Left lung (tissue), 10 donors: ENCODE measurements around the gene ATP6AP1. TPM values are rescaled to one million over a fixed set of nuclear protein-coding genes. Genes with fewer than 3 reads are reported as not detected.

Experiments used
- ATAC-seq: fragments of 200-7000 bp; cut with Tn5 transposase; one replicate; pipeline ENCODE4 v1.9.1; 2020; ENCODE audit warnings: moderate library complexity
- DNase-seq, 4 donors: peaks; one replicate each; pipeline ENCODE4 v3.0.0-alpha.2; 2013 to 2020
- H3K27ac ChIP-seq, 2 donors: fragments of 200-600 bp; sonication (generic) in 1 of 2; one replicate each; pipeline versions ENCODE4 v1.5.0 to v1.8.0; 2020 to 2021
- H3K27me3 ChIP-seq, 2 donors: fragments of 200-600 bp; sonication (generic) in 1 of 2; one replicate each; pipeline versions ENCODE4 v1.5.0 to v1.8.0; 2020 to 2021
- H3K36me3 ChIP-seq, 2 donors: fragments of 200-600 bp; sonication (generic) in 1 of 2; one replicate each; pipeline versions ENCODE4 v1.5.0 to v1.8.0; 2020 to 2021
- H3K4me1 ChIP-seq, 2 donors: fragments of 200-600 bp; one replicate each; pipeline ENCODE4 v1.8.0; 2021
- H3K4me3 ChIP-seq, 2 donors: fragments of 200-600 bp; sonication (generic) in 1 of 2; one replicate each; pipeline versions ENCODE4 v1.5.0 to v1.8.0; 2020 to 2021; ENCODE audit warnings: mild to moderate bottlenecking in 1 of 2
- H3K9me3 ChIP-seq, 2 donors: fragments of 200-600 bp; sonication (generic) in 1 of 2; one replicate each; pipeline versions ENCODE4 v1.5.0 to v1.8.0; 2020 to 2021
- intact Hi-C, 2 donors: fragments of 100-400 bp; cut with DNase I; formaldehyde crosslinking; loops; one replicate each; pipeline versions ENCODE4 v1.11.2 to v1.14.2; 2022
- polyA plus RNA-seq, 6 donors: library from polyadenylated mRNA; unstranded; fragments of 120-200 nt; gene quantifications; one replicate each; pipeline ENCODE4 v1.2.1, GENCODE V29; 2013; ENCODE audit not compliant: insufficient read length in 6 of 6
- total RNA-seq, 2 donors: library from RNA; stranded (reverse); fragmentation: NEBNext Ultra II Directional; extraction: Animal tissue kit (Norgen Biotek cat#: 25700); gene quantifications; one replicate each; pipeline ENCODE4 v1.2.1, GENCODE V29; 2021
- TF ChIP-seq, protein P1 (sequence below), 2 donors: fragments of 200-600 bp; sonication (generic) in 1 of 2; IDR thresholded peaks; one replicate each; pipeline versions ENCODE4 v1.5.0 to v1.8.0; 2021; ENCODE audit warnings: antibody characterized with exemption in 2 of 2
- donor health status: DM: no; HTN: yes; CAD: no.
- donor health status: DM: no; HTN: no; CAD: no.

The ATP6AP1 gene
- total and polyA plus RNA-seq, 8 donors: 89.4 to 168 (median 98.7) TPM

DNA sequence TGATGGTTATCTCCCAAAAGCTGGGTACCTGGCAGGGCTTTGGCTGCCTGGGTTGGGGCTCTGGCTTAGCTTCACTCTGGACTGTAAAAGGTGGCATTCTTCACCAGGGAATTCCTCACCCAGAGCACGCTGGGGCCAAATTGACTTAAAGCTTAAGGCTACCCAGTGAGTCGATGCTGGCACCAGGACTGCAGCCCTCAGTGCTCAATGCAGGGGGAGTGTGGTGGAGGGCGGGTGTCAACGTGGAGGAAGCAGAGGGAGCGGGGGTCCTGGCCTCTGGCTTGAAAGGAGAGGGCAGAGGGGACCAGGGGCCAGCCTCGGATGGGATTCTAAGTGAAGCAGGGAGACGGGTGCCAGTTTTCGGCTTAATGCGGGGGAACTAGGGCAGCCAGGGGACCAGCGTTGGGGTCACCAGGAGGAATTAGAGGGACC, 15.0 kb downstream of the ATP6AP1 start:
- no peaks in the 10 kb centered on the region for H3K27me3 ChIP-seq
- H3K4me3 ChIP-seq: peak overlapping the region in 1 of 2 donors; percentile 66
- no peak for DNase-seq
- TF ChIP-seq, protein P1, sequence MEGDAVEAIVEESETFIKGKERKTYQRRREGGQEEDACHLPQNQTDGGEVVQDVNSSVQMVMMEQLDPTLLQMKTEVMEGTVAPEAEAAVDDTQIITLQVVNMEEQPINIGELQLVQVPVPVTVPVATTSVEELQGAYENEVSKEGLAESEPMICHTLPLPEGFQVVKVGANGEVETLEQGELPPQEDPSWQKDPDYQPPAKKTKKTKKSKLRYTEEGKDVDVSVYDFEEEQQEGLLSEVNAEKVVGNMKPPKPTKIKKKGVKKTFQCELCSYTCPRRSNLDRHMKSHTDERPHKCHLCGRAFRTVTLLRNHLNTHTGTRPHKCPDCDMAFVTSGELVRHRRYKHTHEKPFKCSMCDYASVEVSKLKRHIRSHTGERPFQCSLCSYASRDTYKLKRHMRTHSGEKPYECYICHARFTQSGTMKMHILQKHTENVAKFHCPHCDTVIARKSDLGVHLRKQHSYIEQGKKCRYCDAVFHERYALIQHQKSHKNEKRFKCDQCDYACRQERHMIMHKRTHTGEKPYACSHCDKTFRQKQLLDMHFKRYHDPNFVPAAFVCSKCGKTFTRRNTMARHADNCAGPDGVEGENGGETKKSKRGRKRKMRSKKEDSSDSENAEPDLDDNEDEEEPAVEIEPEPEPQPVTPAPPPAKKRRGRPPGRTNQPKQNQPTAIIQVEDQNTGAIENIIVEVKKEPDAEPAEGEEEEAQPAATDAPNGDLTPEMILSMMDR (IDR thresholded peaks at IDR 0.05): no peak
- H3K9me3 ChIP-seq: no peaks in the 10 kb centered on the region
- H3K36me3 ChIP-seq: peaks cover 0 to 56% of the 10 kb centered on the region in 2 donors
- peaks cover 0 to 19% of the 10 kb centered on the region in 2 donors for H3K4me1 ChIP-seq
- H3K27ac ChIP-seq: peak overlapping the region; percentile 58 to 67
- ATAC-seq: peak; percentile 5
- intact Hi-C loops: no loop called here

DNA sequence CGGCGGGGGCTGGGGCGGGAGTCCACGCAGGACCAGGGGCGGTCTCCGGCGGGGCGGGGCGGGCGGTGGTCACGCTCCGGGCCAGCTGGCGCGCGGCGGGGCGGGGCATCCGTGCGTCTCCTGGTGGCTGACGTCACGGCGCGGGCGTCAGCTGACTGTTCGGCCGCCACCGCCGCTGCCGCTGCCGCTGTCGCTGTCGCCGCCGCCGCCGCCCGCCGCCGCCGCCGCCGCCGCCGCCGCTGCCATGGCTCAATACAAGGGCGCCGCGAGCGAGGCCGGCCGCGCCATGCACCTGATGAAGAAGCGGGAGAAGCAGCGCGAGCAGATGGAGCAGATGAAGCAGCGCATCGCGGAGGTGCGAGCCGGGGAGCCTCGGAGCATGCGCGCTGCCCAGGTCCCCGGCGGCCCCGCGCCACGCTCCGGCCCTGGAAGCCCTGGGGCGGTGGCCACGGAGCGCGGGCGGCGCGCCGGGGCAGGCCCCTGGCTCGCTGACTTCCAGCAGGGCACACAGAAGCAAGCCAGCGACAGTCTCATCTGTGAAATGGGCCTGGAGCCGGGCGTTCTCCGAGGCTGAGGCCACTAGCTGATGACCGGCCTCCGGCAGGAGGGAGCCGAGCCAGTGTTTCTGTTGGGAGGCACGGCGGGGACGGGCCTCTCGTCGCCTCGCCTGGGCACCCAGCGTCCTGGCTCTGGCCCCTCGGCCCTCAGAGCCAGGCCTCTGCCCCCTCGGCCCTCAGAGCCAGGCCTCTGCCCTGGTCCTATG, 15.7 kb downstream of the ATP6AP1 start, which contains the start of gene FAM50A:
Gene FAM50A (plus strand): TSS at position 150 of the 763 bp plus-strand sequence. CDS start 95 bp downstream, at position 245.
- ATAC-seq: peak; percentile 89
- H3K9me3 ChIP-seq: no peaks in the 10 kb centered on the region
- peak within 1 kb of the TSS; percentile 44 to 66 for H3K4me3 ChIP-seq
- DNase-seq: peak in 3 of 4 donors; percentile 74 to 94 (median 79)
- H3K27me3 ChIP-seq: no peaks in the 10 kb centered on the region
- intact Hi-C loops: no loop called here
- TF ChIP-seq, protein P1 (IDR thresholded peaks at IDR 0.05): no peak
- H3K4me1 ChIP-seq: peaks cover 0 to 13% of the 10 kb centered on the region in 2 donors
- H3K27ac ChIP-seq: peak within 1 kb of the TSS; percentile 67 to 74
- H3K36me3 ChIP-seq: peaks cover 0 to 59% of the 10 kb centered on the region in 2 donors

DNA sequence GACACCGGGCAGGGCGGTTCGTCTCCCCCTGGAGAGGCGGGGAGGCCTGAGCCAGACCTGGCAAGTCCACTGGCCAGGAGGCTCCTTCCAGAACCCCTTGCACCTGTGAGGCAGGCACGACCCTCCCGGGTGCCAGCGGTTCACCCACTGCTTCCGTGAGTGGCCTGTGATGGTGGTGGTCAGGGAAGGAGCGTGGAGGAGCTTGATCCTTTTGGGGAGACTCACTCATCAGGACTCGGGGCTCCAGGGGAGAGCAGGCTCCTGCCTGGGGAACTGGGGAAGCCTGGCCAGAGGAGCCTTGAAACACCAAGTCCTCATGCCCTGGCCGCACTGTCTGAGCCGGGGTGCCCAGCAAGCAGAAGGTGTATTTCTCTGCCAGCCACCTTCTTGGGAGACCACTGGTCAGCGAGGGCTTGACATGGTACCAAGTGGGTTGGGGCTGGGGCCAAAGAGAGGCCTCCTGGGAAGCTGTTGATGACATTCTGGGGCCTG, 16.3 kb downstream of the ATP6AP1 start:
- intact Hi-C loops: no loop called here
- H3K36me3 ChIP-seq: peaks cover 0 to 60% of the 10 kb centered on the region in 2 donors
- no peak for ATAC-seq

DNA sequence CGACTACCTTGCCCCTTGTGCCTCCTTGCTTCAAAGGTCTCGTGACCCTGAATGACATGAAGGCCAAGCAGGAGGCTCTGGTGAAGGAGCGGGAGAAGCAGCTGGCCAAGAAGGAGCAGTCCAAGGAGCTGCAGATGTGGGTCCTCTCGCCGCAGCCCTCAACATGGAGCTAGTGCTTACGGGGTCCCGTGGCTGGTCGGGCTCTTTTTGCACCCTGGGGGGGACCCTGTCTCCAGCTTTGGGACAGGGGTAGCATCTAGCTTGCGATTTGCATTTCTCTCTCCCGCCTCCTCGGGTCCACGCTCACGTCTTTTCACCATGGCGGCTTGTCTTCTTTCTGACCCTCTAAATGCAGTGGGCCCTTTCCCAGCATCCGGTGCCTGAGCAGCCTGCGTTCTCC, 17.3 kb downstream of the ATP6AP1 start:
- H3K36me3 ChIP-seq: peaks cover 0 to 60% of the 10 kb centered on the region in 2 donors
- H3K9me3 ChIP-seq: no peaks in the 10 kb centered on the region
- intact Hi-C loops: no loop called here
- H3K4me1 ChIP-seq: peaks cover 0 to 13% of the 10 kb centered on the region in 2 donors
- TF ChIP-seq, protein P1 (IDR thresholded peaks at IDR 0.05): no peak
- no peaks in the 10 kb centered on the region for H3K27me3 ChIP-seq
- no peak overlapping the region for H3K4me3 ChIP-seq
- no peak for DNase-seq
- H3K27ac ChIP-seq: no peak overlapping the region
- ATAC-seq: no peak

More for the DNA sequence above, 16.3 kb downstream of the ATP6AP1 start:
- TF ChIP-seq, protein P1 (IDR thresholded peaks at IDR 0.05): no peak
- Histone ChIP-seq H3K4me1 (peaks cover 0 to 13% of the 10 kb centered on the region in 2 donors), H3K27ac (peak overlapping the region in 1 of 2 donors; percentile 74), H3K27me3 (no peaks in the 10 kb centered on the region), H3K9me3 (no peaks in the 10 kb centered on the region), H3K4me3 (peak overlapping the region; percentile 44 to 66)
- no peak for DNase-seq

DNA sequence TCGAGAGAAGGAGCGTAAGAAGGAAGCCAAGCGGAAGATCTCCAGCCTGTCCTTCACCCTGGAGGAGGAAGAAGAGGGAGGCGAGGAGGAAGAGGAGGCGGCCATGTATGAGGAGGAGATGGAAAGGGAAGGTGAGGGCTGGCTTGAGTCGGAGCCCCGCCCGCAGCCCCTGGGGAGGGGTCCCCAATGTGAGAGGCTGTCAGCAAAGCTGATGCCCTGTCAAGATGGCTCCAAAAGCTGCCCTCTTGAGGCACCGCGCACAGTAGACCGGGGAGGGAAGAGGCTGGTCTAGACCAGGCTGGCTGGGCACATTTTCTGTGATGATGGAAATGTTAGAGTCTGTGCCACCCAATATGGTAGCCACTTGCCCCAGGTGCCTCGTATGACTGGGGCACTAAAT, 18.0 kb downstream of the ATP6AP1 start:
- H3K9me3 ChIP-seq: no peaks in the 10 kb centered on the region
- H3K4me3 ChIP-seq: no peak overlapping the region
- no peak overlapping the region for H3K27ac ChIP-seq
- TF ChIP-seq, protein P1 (IDR thresholded peaks at IDR 0.05): no peak
- H3K27me3 ChIP-seq: no peaks in the 10 kb centered on the region
- peaks cover 0 to 13% of the 10 kb centered on the region in 2 donors for H3K4me1 ChIP-seq
- intact Hi-C loops: no loop called here
- DNase-seq: no peak
- ATAC-seq: no peak
- peaks cover 0 to 60% of the 10 kb centered on the region in 2 donors for H3K36me3 ChIP-seq
